Testis (tissue), 2 donors: ENCODE results near the gene DCST2.

Experiments
- CTCF ChIP-seq, 3 experiments: fragments of 450-650 bp in 2 of 3; fragments of 200-600 bp in 1 of 3; sonication (generic) in 1 of 3; IDR thresholded peaks; one replicate each; pipeline ENCODE4 v1.5.1; 2016 to 2019; ENCODE audit warnings: antibody characterized with exemption in 3 of 3, mild to moderate bottlenecking in 2 of 3, moderate library complexity in 1 of 3
- POLR2A ChIP-seq: fragments of 450-650 bp; IDR thresholded peaks from one replicate; pipeline ENCODE4 v1.6.1; 2017; ENCODE audit warnings: antibody characterized with exemption, mild to moderate bottlenecking, moderate library complexity

- no peak for TF ChIP-seq CTCF (IDR thresholded peaks at IDR 0.05)
- TF ChIP-seq POLR2A = no peak
Observed at GRCh38 chr1:155040358-155041093, 6.9 kb upstream of the DCST2 start.
